8988T (cell line): ENCODE measurements around the gene TBCD.
"Not testable (repeated sequence)": the region's sequence is repeated elsewhere in the genome, so short reads cannot be mapped to it uniquely, and the experiment has no call there.

Experiments used
- DNase-seq: peaks from one replicate; pipeline ENCODE4 v3.0.0; 2011

TBCD gene

DNA sequence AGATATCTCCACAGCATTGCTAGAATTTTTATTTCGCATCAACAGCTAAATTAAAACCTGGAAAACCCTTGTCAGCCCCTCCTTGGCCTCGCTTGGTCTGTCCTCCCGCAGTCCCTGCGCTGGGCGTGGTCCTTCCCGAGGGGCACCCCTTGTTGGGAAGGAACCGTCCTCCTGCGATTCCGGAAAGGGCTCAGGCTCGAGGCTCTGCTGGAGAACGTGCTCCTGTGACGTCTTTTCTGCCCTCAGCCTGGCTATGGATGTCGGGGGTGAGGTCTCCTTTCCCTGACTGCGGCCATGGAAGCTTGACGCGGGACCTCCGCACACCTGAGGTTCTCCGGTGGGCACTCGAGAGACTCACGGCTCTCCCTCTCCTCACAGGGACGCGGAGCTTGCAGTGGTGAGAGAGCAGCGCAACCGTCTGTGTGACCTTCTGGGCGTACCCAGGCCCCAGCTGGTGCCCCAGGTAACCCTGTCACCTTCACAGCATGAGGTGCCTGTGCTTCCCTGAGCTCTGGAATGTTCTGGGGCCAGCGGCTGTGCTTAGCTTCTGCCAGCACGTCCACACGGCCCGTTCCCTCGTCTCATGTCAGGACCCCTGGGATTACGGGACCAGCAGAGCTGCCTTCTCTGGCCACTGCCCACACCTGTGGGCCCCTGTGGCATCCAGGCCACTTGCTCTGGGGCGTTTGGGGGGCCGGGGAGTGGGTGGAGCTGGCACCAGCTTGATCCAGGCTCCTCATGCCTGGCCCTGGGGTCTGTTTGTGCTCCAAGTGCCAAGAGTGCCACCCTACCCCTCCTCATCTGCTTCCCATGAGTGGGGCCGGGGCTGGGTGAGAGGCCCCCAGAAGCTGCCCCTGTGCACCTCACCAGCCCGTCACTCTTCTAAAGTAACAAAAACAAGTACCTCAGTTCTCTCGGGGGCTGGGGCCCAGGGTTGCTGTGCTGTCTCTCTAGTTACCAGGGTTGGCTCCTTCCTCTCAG lies 189.4 kb downstream of the TBCD start:
- no peak for DNase-seq

DNA sequence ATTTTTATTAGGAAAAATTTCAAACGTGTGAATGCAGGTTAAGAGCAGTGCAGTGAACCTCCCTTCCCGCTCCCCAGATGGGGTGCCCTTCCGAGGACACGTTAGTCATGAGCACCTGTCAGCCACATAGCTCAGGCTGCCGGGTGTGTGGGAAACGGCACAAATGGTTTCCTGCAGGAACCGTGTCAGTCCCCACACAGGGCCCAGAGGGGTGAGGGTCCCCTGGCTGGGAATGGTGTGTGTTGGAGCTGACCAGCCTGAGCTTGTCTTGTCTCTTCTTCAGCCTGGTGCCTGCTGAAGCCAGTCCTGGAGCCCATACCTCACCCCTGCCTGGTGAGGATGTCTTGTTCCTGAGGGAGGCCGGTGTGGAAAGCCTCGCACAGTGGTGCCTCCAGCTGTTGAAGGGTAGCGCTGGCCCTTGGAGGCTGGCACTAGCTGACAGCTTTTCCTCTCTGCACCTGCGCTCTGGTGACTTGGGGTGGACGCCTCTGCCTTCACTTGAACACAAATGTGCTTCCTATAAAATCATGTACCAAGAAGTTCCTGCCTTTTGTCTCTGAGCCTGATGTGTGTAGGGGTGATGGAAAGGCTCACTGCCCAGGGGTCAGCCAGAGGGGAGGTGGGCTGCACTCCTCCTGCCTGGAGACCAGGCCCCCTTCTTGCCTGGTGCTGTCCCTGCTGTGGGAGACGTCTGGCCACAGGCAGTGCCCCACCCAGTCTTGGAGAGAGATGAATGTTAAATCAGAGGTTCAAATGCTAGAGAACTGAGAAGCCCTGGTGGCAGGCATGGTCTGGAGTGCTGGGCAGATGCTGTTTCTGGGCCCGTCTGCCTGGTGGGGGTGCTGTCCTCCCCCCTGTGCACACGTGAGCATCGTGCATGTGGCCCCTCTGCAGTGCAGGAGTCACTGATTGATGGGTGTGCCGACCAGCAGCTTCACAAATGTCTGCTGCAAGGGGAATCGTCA lies 190.6 kb downstream of the TBCD start:
- DNase-seq: no peak

GRCh38 chr17:82943339-82943738 lies 191.5 kb downstream of the TBCD start:
- DNase-seq: no peak

- DNase-seq: no peak
These were observed 191.9 kb downstream of the TBCD start for GRCh38 chr17:82943751-82944150.

DNA sequence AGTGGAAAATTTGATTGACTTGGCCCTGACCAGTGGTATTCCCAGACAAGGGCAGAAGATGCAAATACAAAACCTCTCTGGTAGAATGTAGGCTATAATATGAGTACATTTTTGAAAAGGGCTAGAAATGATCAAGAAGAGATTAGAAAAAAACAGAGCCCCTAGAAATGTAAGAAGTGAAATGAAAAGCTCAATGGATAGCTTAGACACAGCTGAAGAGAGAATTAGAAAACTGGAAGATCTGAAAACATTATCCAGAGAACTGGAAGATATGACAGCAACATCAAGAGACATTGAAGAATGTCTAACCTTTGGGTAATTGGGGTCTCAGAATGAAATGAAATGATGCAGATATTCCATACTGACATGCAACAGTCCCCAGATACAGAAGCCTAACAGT lies 193.1 kb downstream of the TBCD start:
- DNase-seq: no peak

DNA sequence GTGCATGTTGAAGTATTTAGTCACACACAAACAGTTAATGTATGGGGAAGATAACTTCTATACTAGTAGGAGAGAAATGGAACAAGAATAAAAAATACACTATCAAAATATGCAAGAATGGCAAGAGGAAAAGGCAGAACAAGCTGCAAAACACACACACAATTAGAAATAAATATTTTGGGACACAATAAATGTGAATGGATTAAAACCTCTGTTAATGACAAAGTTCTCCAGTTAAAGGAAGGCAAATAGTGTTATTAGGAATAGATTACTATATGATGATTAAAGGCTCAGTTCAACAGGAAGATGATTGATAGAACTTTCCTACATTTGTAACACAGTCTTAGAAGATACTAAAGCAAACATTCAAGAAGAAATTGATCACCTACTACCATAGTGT lies 194.2 kb downstream of the TBCD start:
- DNase-seq: no peak

DNA sequence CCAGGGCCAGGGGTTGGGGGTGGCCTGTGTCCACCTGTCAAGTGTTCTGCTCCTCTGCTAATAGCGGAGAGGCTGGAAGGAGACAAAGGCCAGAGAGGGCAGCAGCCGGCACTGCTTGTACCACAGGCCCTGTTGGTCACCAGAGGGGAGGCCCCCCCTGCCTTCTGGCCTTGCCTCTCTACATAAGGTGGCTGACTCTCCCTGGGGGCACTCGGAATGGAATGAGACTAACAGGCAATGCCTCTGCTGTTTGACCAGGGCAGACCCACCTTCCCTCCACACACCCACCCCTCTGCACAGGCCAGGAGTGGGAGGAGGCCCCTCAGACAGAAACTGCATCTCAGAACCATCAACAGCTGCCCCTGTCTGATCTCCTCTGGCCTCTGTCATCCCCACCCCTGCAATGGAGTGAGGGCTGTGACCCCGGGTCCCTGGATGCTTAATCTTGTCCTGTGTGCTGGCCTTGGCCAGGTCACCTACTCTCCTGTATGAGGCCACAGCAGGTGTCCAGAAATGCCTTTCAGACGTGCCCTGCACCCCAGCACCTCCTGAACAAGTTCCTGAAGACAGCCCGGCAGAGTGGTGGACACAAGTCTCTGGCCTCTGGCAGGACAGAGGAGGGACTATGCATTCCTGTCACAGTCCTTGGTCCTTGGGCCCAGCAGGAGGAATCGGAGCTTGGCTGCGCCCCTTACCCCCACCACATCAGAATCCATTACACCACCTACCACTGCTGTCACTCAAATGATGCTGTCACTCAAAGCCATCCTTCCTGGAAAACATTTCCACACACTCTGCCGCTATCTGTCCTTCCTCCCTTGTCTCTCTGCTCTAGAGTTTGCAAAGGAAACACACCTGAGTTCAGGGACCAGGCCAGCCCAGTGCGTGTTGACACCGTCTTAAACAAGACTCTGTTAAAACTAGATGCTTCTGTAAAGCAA lies 195.5 kb downstream of the TBCD start:
- DNase-seq: no peak

GRCh38 chr17:82948081-82948511 lies 196.2 kb downstream of the TBCD start:
- DNase-seq: no peak

DNA sequence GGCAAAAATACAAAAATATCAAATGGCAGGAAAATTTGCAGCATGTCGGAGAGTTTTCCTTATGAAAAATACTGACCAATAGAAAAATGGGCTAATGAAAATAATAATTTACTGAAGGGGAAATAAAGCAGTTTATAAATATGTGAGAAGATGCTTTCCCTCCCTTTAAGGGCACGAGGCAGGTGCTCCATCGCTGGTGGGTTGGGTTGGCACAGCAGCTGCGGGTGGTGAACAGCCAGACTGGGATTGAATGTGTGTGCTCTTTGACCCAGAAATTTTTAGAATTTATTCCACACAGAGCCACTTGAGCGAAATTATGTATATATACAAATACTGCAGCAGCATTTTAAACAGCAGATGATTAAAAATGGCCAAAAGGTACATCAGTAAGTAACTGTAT lies 197.1 kb downstream of the TBCD start:
- no peak for DNase-seq

DNA sequence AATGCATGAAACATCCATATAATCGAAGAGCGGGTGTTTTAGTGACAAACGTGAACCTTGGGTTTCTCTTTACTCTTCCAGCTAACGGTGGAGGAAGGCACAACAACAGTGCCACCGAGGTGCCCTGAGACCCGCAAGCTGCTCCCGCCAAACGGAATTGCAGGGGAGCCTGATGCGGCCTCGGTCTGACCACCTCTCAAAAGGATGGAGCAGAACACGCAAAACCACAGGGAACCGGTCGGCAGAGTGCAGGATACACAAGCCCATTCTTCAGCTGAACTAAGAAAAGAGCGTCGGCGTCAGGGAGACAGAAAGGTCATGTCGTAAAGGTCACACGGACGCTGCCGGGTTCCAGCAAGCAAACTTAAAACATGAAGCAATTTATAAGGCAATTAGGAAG lies 197.5 kb downstream of the TBCD start:
- no peak for DNase-seq

- DNase-seq: no peak
These were observed 198.1 kb downstream of the TBCD start for GRCh38 chr17:82949984-82950383.

GRCh38 chr17:82950525-82951102 lies 198.7 kb downstream of the TBCD start:
- no peak for DNase-seq

DNA sequence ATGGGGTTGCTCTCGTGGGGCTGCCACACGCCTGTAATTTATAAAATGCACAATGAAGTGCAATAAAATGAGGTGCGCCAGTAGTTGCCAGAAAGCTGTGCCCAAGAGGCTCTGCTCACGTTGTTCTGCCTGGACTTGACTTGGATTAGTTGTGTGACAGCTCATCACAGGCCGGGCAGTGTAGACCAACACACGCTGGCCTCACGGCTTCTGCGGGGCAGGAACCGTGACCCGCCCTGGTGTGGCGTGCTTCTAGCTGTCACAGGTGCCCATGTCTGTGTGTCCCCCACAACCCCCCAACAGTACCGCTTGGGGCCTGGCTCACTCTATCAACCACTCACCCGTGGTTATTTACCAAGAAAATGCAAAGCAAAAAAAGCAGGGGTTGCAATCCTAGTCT lies 200.2 kb downstream of the TBCD start:
- DNase-seq: no peak

DNA sequence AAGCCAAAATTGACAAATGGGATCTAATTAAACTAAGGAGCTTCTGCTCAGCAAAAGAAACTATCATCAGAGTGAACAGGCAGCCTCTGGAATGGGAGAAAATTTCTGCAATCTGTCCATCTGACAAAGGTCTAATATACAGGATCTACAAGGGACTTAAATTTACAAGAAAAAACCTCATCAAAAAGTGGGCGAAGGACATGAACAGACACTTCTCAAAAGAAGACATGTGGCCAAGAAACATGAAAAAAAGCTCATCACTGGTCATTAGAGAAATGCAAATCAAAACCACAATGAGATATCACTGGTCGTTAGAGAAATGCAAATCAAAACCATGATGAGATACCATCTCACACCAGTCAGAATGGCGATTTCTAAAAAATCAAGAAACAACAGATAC lies 203.2 kb downstream of the TBCD start:
- not testable (repeated sequence) for DNase-seq

DNA sequence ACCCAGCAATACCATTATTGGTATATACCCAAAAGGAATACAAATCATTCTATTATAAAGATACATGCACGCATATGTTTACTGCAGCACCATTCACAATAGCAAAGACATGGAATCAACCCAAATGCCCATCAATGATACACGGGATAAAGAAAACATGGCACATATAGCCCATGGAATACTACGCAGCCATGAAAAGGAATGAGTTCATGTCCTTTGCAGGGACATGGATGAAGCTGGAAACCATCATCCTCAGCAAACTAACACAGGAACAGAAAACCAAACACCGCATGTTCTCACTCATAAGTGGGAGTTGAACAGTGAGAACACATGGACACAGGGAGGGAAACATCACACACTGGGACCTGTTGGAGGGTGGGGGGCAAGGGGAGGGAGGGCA lies 203.8 kb downstream of the TBCD start:
- DNase-seq: not testable (repeated sequence)

- DNase-seq: no peak
These were observed 204.4 kb downstream of the TBCD start for GRCh38 chr17:82956146-82956725.

GRCh38 chr17:82956726-82957468 lies 205.0 kb downstream of the TBCD start:
- no peak for DNase-seq

GRCh38 chr17:82957469-82957795 lies 205.6 kb downstream of the TBCD start:
- no peak for DNase-seq

GRCh38 chr17:82957961-82958561 lies 206.2 kb downstream of the TBCD start:
- no peak for DNase-seq

DNA sequence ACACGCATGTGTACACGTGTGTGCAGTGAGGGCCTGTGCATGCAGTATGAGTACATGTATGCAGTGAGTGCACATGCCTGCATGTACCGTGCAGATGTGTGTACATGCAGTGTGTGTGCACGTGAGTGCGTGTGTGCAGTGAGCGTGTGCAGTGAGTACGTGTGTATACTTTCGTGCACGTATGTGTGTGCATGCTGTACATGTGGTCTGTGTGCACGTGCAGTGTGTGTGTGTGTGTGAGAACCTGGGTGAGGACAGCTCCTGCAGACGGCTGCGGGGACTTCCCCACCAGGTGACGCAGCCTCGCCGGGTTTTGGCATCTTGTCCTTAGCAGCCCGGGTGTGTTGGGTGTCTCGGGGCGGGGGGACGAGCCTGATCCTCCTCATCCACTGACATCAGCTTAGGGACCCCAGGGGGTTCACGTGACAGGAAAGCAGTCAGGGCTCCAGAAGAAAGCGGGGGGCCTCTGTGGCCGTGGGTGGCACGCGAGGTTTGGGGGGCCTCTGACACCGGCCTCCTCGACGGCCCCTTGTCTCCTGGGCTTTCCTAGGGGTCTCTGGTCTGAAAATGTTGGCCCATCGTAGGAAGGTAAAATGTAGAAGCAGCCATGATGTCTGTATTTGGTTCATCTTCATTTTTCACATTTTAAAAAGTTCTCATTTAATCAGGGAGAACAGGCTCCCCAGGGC lies 207.5 kb downstream of the TBCD start:
- DNase-seq: no peak
